Right lobe of liver (tissue), 6 donors: ENCODE data around the gene GPA33. TPM values are rescaled to one million over a fixed set of nuclear protein-coding genes. Genes with fewer than 3 reads are reported as not detected.
"Not testable (repeated sequence)": the region's sequence is repeated elsewhere in the genome, so short reads cannot be mapped to it uniquely, and the experiment has no call there.

Source experiments
- ATAC-seq, 4 donors: fragments of 200-7000 bp; cut with Tn5 transposase; one replicate each; pipeline ENCODE4 v1.9.1; 2020; ENCODE audit warnings: mild to moderate bottlenecking in 4 of 4, moderate library complexity in 4 of 4
- DNase-seq, 3 donors: peaks; one replicate each; pipeline ENCODE4 v3.0.0-alpha.2; 2020
- H3K27ac ChIP-seq, 3 donors: fragments of 200-600 bp; one replicate each; pipeline ENCODE4 v1.8.0; 2022
- H3K27me3 ChIP-seq, 2 donors: fragments of 200-600 bp; one replicate each; pipeline ENCODE4 v1.8.0; 2022
- H3K36me3 ChIP-seq, 4 donors: fragments of 200-600 bp; sonication (generic) in 1 of 4; one replicate each; pipeline versions ENCODE4 v1.5.1 to v1.8.0; 2017 to 2022; ENCODE audit warnings: control low read depth in 1 of 4
- H3K4me1 ChIP-seq, 4 donors: fragments of 200-600 bp; sonication (generic) in 1 of 4; one replicate each; pipeline versions ENCODE4 v1.5.1 to v1.8.0; 2017 to 2022; ENCODE audit warnings: control low read depth in 1 of 4
- H3K4me3 ChIP-seq, 3 donors: fragments of 200-600 bp; one replicate each; pipeline ENCODE4 v1.8.0; 2022
- H3K9me3 ChIP-seq, 4 donors: fragments of 200-600 bp; sonication (generic) in 1 of 4; one replicate each; pipeline versions ENCODE4 v1.5.1 to v1.8.0; 2017 to 2022; ENCODE audit warnings: control low read depth in 1 of 4
- CTCF ChIP-seq, 4 donors: fragments of 200-600 bp in 3 of 4; fragments of 450-650 bp in 1 of 4; IDR thresholded peaks; one replicate each; pipeline versions ENCODE4 v1.5.1 to v1.8.0; 2016 to 2022; ENCODE audit warnings: antibody characterized with exemption in 4 of 4, mild to moderate bottlenecking in 2 of 4
- POLR2A ChIP-seq: fragments of 450-650 bp; IDR thresholded peaks from one replicate; pipeline ENCODE4 v1.6.1; 2017; ENCODE audit warnings: antibody characterized with exemption, mild to moderate bottlenecking
- WGBS: methylation state at CpG from one replicate; pipeline ENCODE4 v1.1.6; 2018; ENCODE audit warnings: low coverage, low lambda C conversion rate; ENCODE audit not compliant: insufficient coverage; ENCODE audit errors: missing lambda C conversion rate; 5-methylcytosine and 5-hydroxymethylcytosine counted together
- intact Hi-C, 2 donors: fragments of 100-400 bp; cut with DNase I; formaldehyde crosslinking; loops; one replicate each; pipeline versions ENCODE4 v1.11.2 to v1.14.1; 2022
- total RNA-seq, 6 experiments: library from RNA; depleted of rRNA in 2 of 6; stranded (reverse); fragments of >200 nt in 2 of 6; fragmentation: NEBNext Ultra II Directional in 3 of 6; extraction: Animal tissue kit (Norgen Biotek cat#: 25700) in 3 of 6; gene quantifications; one replicate each; pipeline versions ENCODE4 v1.1.0 to v1.2.4, GENCODE V29; 2016 to 2023
- donor health status: DM: no; HTN: yes; CAD: no.
- donor health status: DM: no; HTN: no; CAD: no.
- donor health status: DM: no; HTN: no; CAD: no.
- donor health status: DM: no; HTN: yes; CAD: no.
- donor health status: DM: no; HTN: yes; CAD: no.

Gene GPA33
- total RNA-seq, 6 experiments from 2014 or later: 0.12 TPM; not detected in 5

- Histone ChIP-seq H3K4me3 (no peak overlapping the region), H3K4me1 (no peaks in the 10 kb centered on the region), H3K36me3 (no peaks in the 10 kb centered on the region), H3K9me3 (no peaks in the 10 kb centered on the region), H3K27ac (no peak overlapping the region), H3K27me3 (no peaks in the 10 kb centered on the region)
- ATAC-seq: no peak
- intact Hi-C loops: loop anchor here (10.0 kb wide), 1 partner anchor 77 kb away; the partner anchor contains the start of gene ILDR2 (in 2 of the 2)
- WGBS: 86% methylated on average over 5 of the region's 5 CpGs
- no peak for TF ChIP-seq POLR2A
- no peak for TF ChIP-seq CTCF (IDR thresholded peaks at IDR 0.05)
- no peak for DNase-seq
Observed at GRCh38 chr1:167051907-167052306, 38.3 kb downstream of the GPA33 start.

GRCh38 chr1:167043752-167044488 is 46.3 kb downstream of the GPA33 start:
- H3K36me3 ChIP-seq: no peaks in the 10 kb centered on the region
- WGBS: 21% methylated on average over 18 of the region's 21 CpGs
- DNase-seq: peak; percentile 78 to 80 (median 78)
- TF ChIP-seq CTCF (IDR thresholded peaks at IDR 0.05) (no peak), POLR2A (no peak)
- ATAC-seq: peak; percentile 98 to 100 (median 99)
- peak overlapping the region in 2 of 3 donors; percentile 25 to 30 for H3K4me3 ChIP-seq
- no peaks in the 10 kb centered on the region for H3K9me3 ChIP-seq
- no peak overlapping the region for H3K27ac ChIP-seq
- intact Hi-C loops: no loop called here
- H3K4me1 ChIP-seq: peaks cover 0 to 7% (median 3%) of the 10 kb centered on the region in 4 donors
- H3K27me3 ChIP-seq: no peaks in the 10 kb centered on the region

GRCh38 chr1:167033646-167034045 is 56.5 kb downstream of the GPA33 start:
- peaks cover 0 to 4% (median 0%) of the 10 kb centered on the region in 4 donors for H3K4me1 ChIP-seq
- no peak overlapping the region for H3K27ac ChIP-seq
- no peak overlapping the region for H3K4me3 ChIP-seq
- intact Hi-C loops: no loop called here
- H3K9me3 ChIP-seq: no peaks in the 10 kb centered on the region
- H3K27me3 ChIP-seq: no peaks in the 10 kb centered on the region
- TF ChIP-seq CTCF (IDR thresholded peaks at IDR 0.05) (no peak), POLR2A (no peak)
- ATAC-seq (peak; percentile 53 to 79 (median 73)), DNase-seq (no peak)
- H3K36me3 ChIP-seq: no peaks in the 10 kb centered on the region
- WGBS: 27% methylated on average over 2 of the region's 2 CpGs

- H3K4me3 ChIP-seq, H3K36me3 ChIP-seq, ATAC-seq, H3K9me3 ChIP-seq, H3K27me3 ChIP-seq, intact Hi-C loops, DNase-seq, H3K27ac ChIP-seq, H3K4me1 ChIP-seq: not testable (repeated sequence)
- WGBS: 80% methylated on average over 4 of the region's 27 CpGs
Observed at GRCh38 chr1:167029553-167029952, 60.6 kb downstream of the GPA33 start.

GRCh38 chr1:167022384-167022783 is 67.8 kb downstream of the GPA33 start:
- intact Hi-C loops: no loop called here
- 87% methylated on average over 1 of the region's 1 CpG for WGBS
- no peaks in the 10 kb centered on the region for H3K9me3 ChIP-seq
- no peak overlapping the region for H3K27ac ChIP-seq
- no peaks in the 10 kb centered on the region for H3K4me1 ChIP-seq
- no peak overlapping the region for H3K4me3 ChIP-seq
- no peaks in the 10 kb centered on the region for H3K27me3 ChIP-seq
- TF ChIP-seq POLR2A (no peak), CTCF (IDR thresholded peaks at IDR 0.05) (no peak)
- ATAC-seq (no peak), DNase-seq (no peak)
- H3K36me3 ChIP-seq: no peaks in the 10 kb centered on the region
